Left ventricle myocardium inferior (tissue), 1 donor: Measurements from ENCODE around the gene HSPB6. TPM values are rescaled to one million over a fixed set of nuclear protein-coding genes. Genes with fewer than 3 reads are reported as not detected.

ENCODE experiments used
- DNase-seq: peaks from one replicate; pipeline ENCODE4 v3.0.0-alpha.2; 2020
- H3K27ac ChIP-seq: fragments of 200-600 bp; replicated peaks from 2 replicates; pipeline ENCODE4 v1.8.0; 2021
- H3K27me3 ChIP-seq: fragments of 200-600 bp; 2 replicates; pipeline ENCODE4 v1.8.0; 2021; ENCODE audit warnings: low read depth
- H3K36me3 ChIP-seq: fragments of 200-600 bp; 2 replicates; pipeline ENCODE4 v1.8.0; 2021
- H3K4me1 ChIP-seq: fragments of 200-600 bp; 2 replicates; pipeline ENCODE4 v1.8.0; 2021
- H3K4me3 ChIP-seq: fragments of 200-600 bp; 2 replicates; pipeline ENCODE4 v1.8.0; 2021; ENCODE audit warnings: mild to moderate bottlenecking, moderate library complexity
- H3K9me3 ChIP-seq: fragments of 200-600 bp; replicated peaks from 2 replicates; pipeline ENCODE4 v1.8.0; 2021
- CTCF ChIP-seq: fragments of 200-600 bp; IDR thresholded peaks from 2 replicates; pipeline ENCODE4 v1.8.0; 2021; ENCODE audit warnings: antibody characterized with exemption, mild to moderate bottlenecking, borderline replicate concordance
- intact Hi-C: fragments of 100-400 bp; cut with micrococcal nuclease; formaldehyde crosslinking; loops from one replicate; pipeline ENCODE4 v1.11.0; 2022
- total RNA-seq: library from RNA; stranded (reverse); fragmentation: NEBNext Ultra II Directional; extraction: Animal tissue kit (Norgen Biotek cat#: 25700); gene quantifications from one replicate; pipeline ENCODE4 v1.2.1, GENCODE V29; 2021
- donor health status: DM: no; HTN: yes; CAD: no; lungs with severe emphysema.

Gene HSPB6
- total RNA-seq, 1 donor from 2014 or later, result 899 TPM

GRCh38 chr19:35738887-35739229 is 18.0 kb downstream of the HSPB6 start:
- Histone ChIP-seq H3K9me3 (no peaks in the 10 kb centered on the region), H3K4me3 (no peak overlapping the region), H3K27me3 (no peaks in the 10 kb centered on the region), H3K27ac (no peak overlapping the region), H3K36me3 (peaks cover 54% of the 10 kb centered on the region), H3K4me1 (peaks cover 30% of the 10 kb centered on the region)
- TF ChIP-seq CTCF, result no peak
- intact Hi-C loops, result no loop called here
- no peak for DNase-seq

- Histone ChIP-seq H3K4me1 (peaks cover 25% of the 10 kb centered on the region), H3K27me3 (no peaks in the 10 kb centered on the region), H3K4me3 (no peak overlapping the region), H3K9me3 (no peaks in the 10 kb centered on the region), H3K27ac (no peak overlapping the region), H3K36me3 (peaks cover 54% of the 10 kb centered on the region)
- intact Hi-C loops, result no loop called here
- TF ChIP-seq CTCF, result no peak
- no peak for DNase-seq
These were observed 18.6 kb downstream of the HSPB6 start for GRCh38 chr19:35738021-35738886.

- H3K27ac ChIP-seq, result no peak overlapping the region
- no peaks in the 10 kb centered on the region for H3K27me3 ChIP-seq
- no peaks in the 10 kb centered on the region for H3K9me3 ChIP-seq
- no peak for TF ChIP-seq CTCF
- no peak overlapping the region for H3K4me3 ChIP-seq
- peaks cover 25% of the 10 kb centered on the region for H3K4me1 ChIP-seq
- DNase-seq, result no peak
- intact Hi-C loops, result no loop called here
- peaks cover 58% of the 10 kb centered on the region for H3K36me3 ChIP-seq
These were observed 19.6 kb downstream of the HSPB6 start for GRCh38 chr19:35736913-35737886.

DNA sequence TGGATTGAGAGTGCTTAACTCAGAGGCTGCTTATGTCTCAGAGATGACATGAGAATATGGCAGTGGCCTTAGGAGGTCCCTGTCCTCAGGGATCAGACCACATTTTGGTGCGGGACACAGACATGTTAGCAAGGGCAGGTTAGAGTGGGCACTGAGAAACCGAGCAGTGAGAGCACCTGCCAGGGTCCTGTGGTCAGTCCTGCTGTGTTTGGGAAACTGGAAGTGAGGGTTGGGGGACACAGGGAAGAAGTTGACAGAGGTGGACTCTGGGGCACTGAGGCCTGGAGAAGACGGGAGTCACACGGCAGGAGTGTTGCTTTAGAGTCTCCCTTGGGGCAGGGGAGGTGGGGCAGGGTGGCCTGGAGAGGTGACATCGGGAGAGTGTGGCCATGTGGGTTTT is 21.9 kb downstream of the HSPB6 start:
- intact Hi-C loops, result no loop called here
- no peak overlapping the region for H3K4me3 ChIP-seq
- peaks cover 9% of the 10 kb centered on the region for H3K4me1 ChIP-seq
- no peaks in the 10 kb centered on the region for H3K9me3 ChIP-seq
- H3K36me3 ChIP-seq, result peaks cover 81% of the 10 kb centered on the region
- H3K27ac ChIP-seq, result no peak overlapping the region
- no peak for DNase-seq
- TF ChIP-seq CTCF, result no peak
- no peaks in the 10 kb centered on the region for H3K27me3 ChIP-seq

DNA sequence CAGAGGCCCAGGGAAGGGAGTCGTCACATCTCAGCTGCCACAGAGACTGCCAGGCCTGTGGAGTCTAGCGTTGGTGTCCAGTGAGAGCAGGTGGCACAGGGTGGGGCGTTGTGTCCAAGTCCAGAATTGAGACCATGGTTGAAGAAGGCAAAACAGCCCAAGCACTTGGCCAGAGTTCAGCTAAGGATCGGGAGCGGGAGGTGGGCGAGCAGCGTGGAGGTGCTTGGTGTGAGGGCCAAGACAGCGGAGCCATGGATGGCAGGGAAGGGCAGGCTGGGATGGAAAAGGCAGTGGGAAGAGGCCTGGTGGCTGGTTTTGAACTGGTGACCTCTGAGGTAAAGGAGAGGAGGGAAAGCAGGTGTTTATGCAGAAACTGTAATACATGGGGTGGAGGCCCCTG is 22.6 kb downstream of the HSPB6 start:
- no peak overlapping the region for H3K4me3 ChIP-seq
- DNase-seq, result no peak
- H3K27ac ChIP-seq, result no peak overlapping the region
- H3K36me3 ChIP-seq, result peaks cover 87% of the 10 kb centered on the region
- peaks cover 2% of the 10 kb centered on the region for H3K4me1 ChIP-seq
- no peaks in the 10 kb centered on the region for H3K9me3 ChIP-seq
- H3K27me3 ChIP-seq, result no peaks in the 10 kb centered on the region
- TF ChIP-seq CTCF, result no peak
- intact Hi-C loops, result no loop called here
